Left ventricle myocardium inferior (tissue), 1 donor: ENCODE data around the gene CISTR. TPM values are rescaled to one million over a fixed set of nuclear protein-coding genes. Genes with fewer than 3 reads are reported as not detected.
A peak's percentile ranks its signal among the peaks of the same experiment; 100 is the strongest.

Experiments
- DNase-seq: peaks from one replicate; pipeline ENCODE4 v3.0.0-alpha.2; 2020
- H3K27ac ChIP-seq: fragments of 200-600 bp; replicated peaks from 2 replicates; pipeline ENCODE4 v1.8.0; 2021
- H3K27me3 ChIP-seq: fragments of 200-600 bp; 2 replicates; pipeline ENCODE4 v1.8.0; 2021; ENCODE audit warnings: low read depth
- H3K36me3 ChIP-seq: fragments of 200-600 bp; 2 replicates; pipeline ENCODE4 v1.8.0; 2021
- H3K4me1 ChIP-seq: fragments of 200-600 bp; 2 replicates; pipeline ENCODE4 v1.8.0; 2021
- H3K4me3 ChIP-seq: fragments of 200-600 bp; 2 replicates; pipeline ENCODE4 v1.8.0; 2021; ENCODE audit warnings: mild to moderate bottlenecking, moderate library complexity
- H3K9me3 ChIP-seq: fragments of 200-600 bp; replicated peaks from 2 replicates; pipeline ENCODE4 v1.8.0; 2021
- intact Hi-C: fragments of 100-400 bp; cut with micrococcal nuclease; formaldehyde crosslinking; loops from one replicate; pipeline ENCODE4 v1.11.0; 2022
- total RNA-seq: library from RNA; stranded (reverse); fragmentation: NEBNext Ultra II Directional; extraction: Animal tissue kit (Norgen Biotek cat#: 25700); gene quantifications from one replicate; pipeline ENCODE4 v1.2.1, GENCODE V29; 2021
- TF ChIP-seq, protein P1 (sequence below): fragments of 200-600 bp; IDR thresholded peaks from 2 replicates; pipeline ENCODE4 v1.8.0; 2021; ENCODE audit warnings: antibody characterized with exemption, mild to moderate bottlenecking, borderline replicate concordance
- donor health status: DM: no; HTN: yes; CAD: no; lungs with severe emphysema.

The CISTR gene
- total RNA-seq, 1 donor from 2014 or later = 2.1 TPM

DNA sequence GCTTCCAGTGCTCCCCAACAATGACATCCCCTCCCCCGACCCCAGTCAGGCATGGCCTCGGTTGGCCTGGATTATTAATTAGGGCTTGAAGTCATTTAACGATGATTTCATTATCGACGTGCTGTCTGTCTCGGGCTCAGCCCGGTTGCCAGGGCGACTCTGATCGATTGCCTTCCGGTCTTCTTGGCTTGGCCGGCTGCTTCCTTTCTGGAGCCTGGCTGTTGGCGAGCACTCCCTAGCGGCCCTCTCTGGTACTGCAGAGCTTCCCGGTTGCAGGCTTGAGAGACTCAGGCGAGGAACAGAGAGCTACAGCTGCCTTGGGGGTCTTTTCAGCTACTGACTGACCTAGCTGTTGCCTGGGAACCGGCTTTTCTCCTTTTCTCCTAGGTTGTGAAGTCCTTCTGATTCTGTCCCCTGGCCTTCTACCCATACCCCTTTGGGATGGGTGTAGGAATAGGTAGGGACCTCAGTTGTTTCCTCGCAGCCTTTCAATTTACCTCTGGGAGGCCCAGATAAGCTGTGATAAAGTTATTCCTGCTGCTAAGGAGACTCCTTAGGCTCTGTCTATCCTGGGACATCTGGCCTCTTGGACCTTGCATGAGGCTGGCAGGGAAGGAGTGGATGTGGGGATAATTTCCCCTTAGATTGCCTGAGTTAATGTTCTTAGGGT lies 5.5 kb upstream of the CISTR start:
- H3K9me3 ChIP-seq = no peaks in the 10 kb centered on the region
- peak; percentile 80 for DNase-seq
- H3K4me1 ChIP-seq = peaks cover 21% of the 10 kb centered on the region
- peaks cover 52% of the 10 kb centered on the region for H3K27me3 ChIP-seq
- no peak overlapping the region for H3K4me3 ChIP-seq
- no peak overlapping the region for H3K27ac ChIP-seq
- no peaks in the 10 kb centered on the region for H3K36me3 ChIP-seq
- TF ChIP-seq, protein P1, sequence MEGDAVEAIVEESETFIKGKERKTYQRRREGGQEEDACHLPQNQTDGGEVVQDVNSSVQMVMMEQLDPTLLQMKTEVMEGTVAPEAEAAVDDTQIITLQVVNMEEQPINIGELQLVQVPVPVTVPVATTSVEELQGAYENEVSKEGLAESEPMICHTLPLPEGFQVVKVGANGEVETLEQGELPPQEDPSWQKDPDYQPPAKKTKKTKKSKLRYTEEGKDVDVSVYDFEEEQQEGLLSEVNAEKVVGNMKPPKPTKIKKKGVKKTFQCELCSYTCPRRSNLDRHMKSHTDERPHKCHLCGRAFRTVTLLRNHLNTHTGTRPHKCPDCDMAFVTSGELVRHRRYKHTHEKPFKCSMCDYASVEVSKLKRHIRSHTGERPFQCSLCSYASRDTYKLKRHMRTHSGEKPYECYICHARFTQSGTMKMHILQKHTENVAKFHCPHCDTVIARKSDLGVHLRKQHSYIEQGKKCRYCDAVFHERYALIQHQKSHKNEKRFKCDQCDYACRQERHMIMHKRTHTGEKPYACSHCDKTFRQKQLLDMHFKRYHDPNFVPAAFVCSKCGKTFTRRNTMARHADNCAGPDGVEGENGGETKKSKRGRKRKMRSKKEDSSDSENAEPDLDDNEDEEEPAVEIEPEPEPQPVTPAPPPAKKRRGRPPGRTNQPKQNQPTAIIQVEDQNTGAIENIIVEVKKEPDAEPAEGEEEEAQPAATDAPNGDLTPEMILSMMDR = peak; percentile 90
- intact Hi-C loops = no loop called here

DNA sequence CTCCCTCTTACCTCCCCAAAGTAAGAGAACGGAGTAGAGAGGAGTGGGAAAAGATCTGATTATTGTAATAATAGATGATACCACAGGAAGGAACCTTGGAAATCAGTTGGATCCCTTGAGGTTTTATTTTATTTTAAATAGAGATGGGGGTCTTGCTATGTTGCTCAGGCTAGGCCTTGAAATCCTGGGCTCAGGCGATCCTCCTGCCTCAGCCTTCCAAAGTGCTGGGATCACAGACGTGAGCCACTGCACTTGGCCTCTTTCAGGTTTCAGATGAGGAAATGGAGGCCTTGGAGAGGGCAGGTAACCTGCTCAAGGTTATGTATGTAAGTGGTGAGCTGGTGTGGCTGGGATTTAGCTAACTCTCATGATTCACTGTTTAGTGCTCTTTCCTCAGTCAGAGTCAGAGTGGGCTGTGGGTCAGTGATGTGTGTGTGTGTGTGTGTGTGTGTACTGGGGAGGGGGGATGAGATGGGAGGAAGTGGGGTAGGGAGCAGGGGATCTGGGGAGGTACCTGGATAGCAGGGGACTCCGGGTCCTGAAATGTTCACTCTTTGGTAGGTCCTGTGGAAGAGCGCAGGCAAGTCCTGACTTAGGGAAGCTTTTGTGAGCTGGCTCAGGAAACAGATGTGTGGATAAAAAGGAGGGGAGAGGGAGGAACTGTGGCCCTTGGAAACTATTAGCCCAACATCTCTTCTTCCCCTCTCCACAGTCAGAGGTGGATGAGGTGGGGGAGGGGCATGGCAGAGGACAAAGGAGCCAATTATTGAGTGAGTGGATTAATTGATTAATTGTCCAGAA lies 4.7 kb upstream of the CISTR start:
- TF ChIP-seq, protein P1 = no peak
- Histone ChIP-seq H3K36me3 (no peaks in the 10 kb centered on the region), H3K27ac (no peak overlapping the region)

DNA sequence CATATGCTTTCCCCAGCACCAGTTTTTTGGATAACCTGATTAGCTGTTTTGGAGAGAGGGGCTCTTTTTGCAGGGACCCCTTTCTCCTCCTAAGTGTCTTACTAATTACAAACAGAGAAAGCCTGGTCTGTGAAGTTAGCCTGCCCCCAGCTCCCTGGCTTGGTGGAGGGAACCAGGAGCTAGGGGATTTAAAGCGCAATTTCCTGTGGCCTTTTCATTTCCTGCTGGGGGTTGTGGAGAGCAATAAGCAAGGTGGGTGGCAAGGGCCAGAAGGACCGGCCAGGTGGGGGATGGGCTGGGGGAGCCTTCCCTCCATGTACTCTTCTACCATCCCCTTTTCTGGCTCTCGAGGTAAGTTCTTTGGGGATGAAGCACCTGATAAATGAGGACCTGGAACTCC lies 4.1 kb upstream of the CISTR start:
- Histone ChIP-seq H3K27me3 (peaks cover 55% of the 10 kb centered on the region), H3K4me1 (peaks cover 34% of the 10 kb centered on the region), H3K4me3 (no peak overlapping the region), H3K27ac (no peak overlapping the region), H3K36me3 (no peaks in the 10 kb centered on the region), H3K9me3 (no peaks in the 10 kb centered on the region)
- TF ChIP-seq, protein P1 = no peak
- DNase-seq = no peak
- intact Hi-C loops = no loop called here

More for the DNA sequence above, 4.7 kb upstream of the CISTR start:
- DNase-seq = no peak
- intact Hi-C loops = no loop called here
- Histone ChIP-seq H3K4me3 (no peak overlapping the region), H3K27me3 (peaks cover 55% of the 10 kb centered on the region), H3K4me1 (peaks cover 28% of the 10 kb centered on the region), H3K9me3 (no peaks in the 10 kb centered on the region)

GRCh38 chr12:53755451-53755891 lies 3.7 kb upstream of the CISTR start:
- peaks cover 38% of the 10 kb centered on the region for H3K4me1 ChIP-seq
- no peaks in the 10 kb centered on the region for H3K9me3 ChIP-seq
- intact Hi-C loops = no loop called here
- no peak overlapping the region for H3K27ac ChIP-seq
- no peak for DNase-seq
- H3K36me3 ChIP-seq = no peaks in the 10 kb centered on the region
- H3K4me3 ChIP-seq = no peak overlapping the region
- TF ChIP-seq, protein P1 = no peak
- H3K27me3 ChIP-seq = peaks cover 55% of the 10 kb centered on the region

DNA sequence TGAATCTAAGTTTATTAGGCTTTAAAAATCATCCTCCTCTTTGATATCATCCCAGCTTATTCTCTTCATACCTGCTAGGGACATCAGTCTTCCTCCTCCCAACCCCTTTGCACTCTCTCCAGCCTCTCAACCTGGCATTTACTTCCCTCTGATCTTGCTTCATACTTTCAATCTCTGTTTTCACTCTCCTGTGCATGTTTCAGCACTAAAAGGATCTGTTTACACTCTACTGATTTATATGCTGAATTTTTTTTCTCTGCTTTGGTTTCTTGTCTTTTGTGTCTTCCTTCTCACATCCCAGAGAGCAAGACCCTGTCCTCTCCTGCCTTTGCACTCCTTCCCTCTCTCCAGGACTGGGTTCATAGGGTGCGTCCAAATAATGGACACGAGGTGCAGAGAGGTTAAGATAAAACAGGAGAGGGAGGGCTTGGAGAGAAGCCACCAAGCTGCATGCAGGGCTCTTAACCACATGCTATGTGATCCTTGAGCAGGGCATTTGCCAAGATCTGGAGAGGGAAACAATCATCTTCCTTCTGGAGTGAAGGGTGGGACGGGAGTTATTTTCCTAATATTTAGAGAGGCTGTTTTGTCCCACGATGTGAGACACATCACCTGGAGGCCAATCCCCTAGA lies 3.0 kb upstream of the CISTR start:
- H3K36me3 ChIP-seq = no peaks in the 10 kb centered on the region
- H3K4me3 ChIP-seq = no peak overlapping the region
- TF ChIP-seq, protein P1 = no peak
- intact Hi-C loops = no loop called here
- no peak for DNase-seq
- peaks cover 39% of the 10 kb centered on the region for H3K4me1 ChIP-seq
- peaks cover 55% of the 10 kb centered on the region for H3K27me3 ChIP-seq
- no peak overlapping the region for H3K27ac ChIP-seq
- no peaks in the 10 kb centered on the region for H3K9me3 ChIP-seq
